Neural progenitor cell (in vitro differentiated cells): ENCODE data around the gene NDST1. TPM values are rescaled to one million over a fixed set of nuclear protein-coding genes. Genes with fewer than 3 reads are reported as not detected.
A peak's percentile ranks its signal among the peaks of the same experiment; 100 is the strongest.

Source experiments
- DNase-seq: peaks from one replicate; pipeline ENCODE4 v3.0.0-alpha.2; 2016; ENCODE audit warnings: low spot score
- H2AFZ ChIP-seq: fragments of 200-600 bp; sonication (generic); replicated peaks from 2 replicates; pipeline ENCODE4 v1.6.1; 2016; ENCODE audit warnings: antibody characterized with exemption
- H3F3A ChIP-seq: fragments of 200-600 bp; sonication (generic); 2 replicates; pipeline ENCODE4 v1.6.1; 2016; ENCODE audit warnings: antibody characterized with exemption, low read depth
- H3K27ac ChIP-seq: fragments of 200-600 bp; sonication (generic); 2 replicates; pipeline ENCODE4 v1.5.1; 2016; ENCODE audit warnings: mild to moderate bottlenecking
- H3K27me3 ChIP-seq: fragments of 200-600 bp; sonication (generic); 2 replicates; pipeline ENCODE4 v1.6.1; 2016; ENCODE audit warnings: mild to moderate bottlenecking, moderate library complexity
- H3K36me3 ChIP-seq: fragments of 200-600 bp; sonication (generic); 2 replicates; pipeline ENCODE4 v1.5.1; 2016
- H3K4me1 ChIP-seq: fragments of 200-600 bp; sonication (generic); 2 replicates; pipeline ENCODE4 v1.6.1; 2016; ENCODE audit warnings: mixed run types
- H3K4me2 ChIP-seq: fragments of 200-600 bp; sonication (generic); 2 replicates; pipeline ENCODE4 v1.6.1; 2016
- H3K4me3 ChIP-seq: fragments of 200-600 bp; sonication (generic); 2 replicates; pipeline ENCODE4 v1.5.1; 2016
- H3K79me2 ChIP-seq: fragments of 200-600 bp; sonication (generic); 2 replicates; pipeline ENCODE4 v1.6.1; 2016; ENCODE audit warnings: low read depth
- H3K9ac ChIP-seq: fragments of 200-600 bp; sonication (generic); 2 replicates; pipeline ENCODE4 v1.6.1; 2016
- H3K9me3 ChIP-seq: fragments of 200-600 bp; sonication (generic); 2 replicates; pipeline ENCODE4 v1.5.1; 2016; ENCODE audit warnings: low read depth
- H4K20me1 ChIP-seq: fragments of 200-600 bp; sonication (generic); 2 replicates; pipeline ENCODE4 v1.6.1; 2016; ENCODE audit warnings: low read depth
- H3K27ac Mint-ChIP-seq: 3 replicates; pipeline ENCODE4 v1.8.0; 2021; ENCODE audit warnings: mixed read lengths
- H3K27me3 Mint-ChIP-seq: 2 replicates; pipeline ENCODE4 v1.8.0; 2022; ENCODE audit warnings: low read depth, mild to moderate bottlenecking, inconsistent platforms, moderate library complexity, mixed read lengths; ENCODE audit not compliant: insufficient read depth
- H3K36me3 Mint-ChIP-seq: 3 replicates; pipeline ENCODE4 v1.8.0; 2021; ENCODE audit warnings: mixed read lengths
- H3K4me1 Mint-ChIP-seq: 3 replicates; pipeline ENCODE4 v1.8.0; 2021; ENCODE audit warnings: mixed read lengths
- H3K4me3 Mint-ChIP-seq: 3 replicates; pipeline ENCODE4 v1.8.0; 2021; ENCODE audit warnings: mild to moderate bottlenecking, moderate library complexity, mixed read lengths
- H3K9me3 Mint-ChIP-seq: 3 replicates; pipeline ENCODE4 v1.8.0; 2020; ENCODE audit warnings: mixed read lengths
- EZH2 ChIP-seq: fragments of 200-600 bp; sonication (generic); IDR thresholded peaks from 2 replicates; pipeline ENCODE4 v1.6.1; 2017; ENCODE audit warnings: antibody characterized with exemption, mild to moderate bottlenecking, moderate library complexity
- EZH2phosphoT487 ChIP-seq: fragments of 200-600 bp; sonication (generic); IDR thresholded peaks from 2 replicates; pipeline ENCODE4 v1.6.1; 2017; ENCODE audit warnings: antibody characterized with exemption
- total RNA-seq: library from RNA; depleted of rRNA; stranded (reverse); fragments of >200 nt; gene quantifications from 2 replicates; pipeline ENCODE4 v1.2.3, GENCODE V29; 2015; ENCODE audit warnings: low replicate concordance
- TF ChIP-seq, protein P1 (sequence below): fragments of 200-600 bp; sonication (generic); IDR thresholded peaks from 2 replicates; pipeline ENCODE4 v1.5.1; 2017; ENCODE audit warnings: antibody characterized with exemption, mild to moderate bottlenecking

NDST1 gene
- total RNA-seq: 22.9 and 45.6 TPM in 2 replicates

DNA sequence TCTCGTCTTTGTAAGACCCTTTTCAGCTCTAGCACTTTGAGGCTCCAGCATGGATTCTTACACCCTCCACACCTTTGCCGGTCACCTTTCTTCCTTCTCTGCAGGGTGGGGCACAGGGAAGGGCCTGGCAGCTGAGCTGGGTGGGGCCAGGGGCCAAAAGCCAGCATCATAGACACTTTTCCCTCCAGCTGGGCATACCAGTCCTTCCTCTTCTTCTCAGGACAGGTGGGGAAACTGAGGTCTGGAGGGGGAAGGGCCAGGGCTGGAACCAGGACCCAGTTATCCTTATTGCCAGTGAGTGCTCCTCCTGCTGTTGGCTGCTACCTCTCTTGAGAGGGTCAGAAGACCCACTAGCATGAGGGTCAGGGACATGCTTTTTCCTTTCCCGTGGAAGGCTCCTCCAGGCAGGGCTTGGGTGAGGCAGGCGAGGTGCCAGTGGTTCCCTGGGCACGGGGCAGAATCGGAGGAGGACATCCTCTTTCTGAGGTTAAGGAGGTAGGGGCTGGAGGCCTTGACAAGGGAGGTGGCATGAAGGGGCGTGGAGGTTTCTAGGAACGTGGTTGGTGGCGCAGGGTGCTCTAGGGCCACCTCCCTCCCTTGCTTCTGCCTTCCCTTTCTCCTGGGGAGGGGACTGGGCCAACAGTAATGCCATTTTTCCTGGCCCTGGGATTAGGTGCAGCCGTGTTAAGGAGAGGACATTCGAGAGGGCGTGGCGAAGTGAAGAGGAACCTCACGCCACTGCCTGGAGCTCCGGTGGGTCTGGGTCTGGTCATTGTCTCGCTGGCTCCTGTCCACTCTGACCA lies at the start of gene NDST1:
Gene NDST1, plus strand, starts transcription at position 658 of the 803 bp plus-strand sequence. CDS start 13,124 bp downstream, outside the sequence.
- Histone ChIP-seq H3K4me1 (peaks cover 53% of the 10 kb centered on the region), H2AFZ (no peak within 1 kb of the TSS), H4K20me1 (peaks cover 70% of the 10 kb centered on the region), H3K79me2 (peaks cover 99% of the 10 kb centered on the region), H3K4me3 (no peak within 1 kb of the TSS), H3K36me3 (no peaks in the 10 kb centered on the region), H3K4me2 (peak within 1 kb of the TSS; percentile 19), H3F3A (peaks cover 38% of the 10 kb centered on the region), H3K9me3 (no peaks in the 10 kb centered on the region), H3K9ac (no peak within 1 kb of the TSS), H3K27me3 (no peaks in the 10 kb centered on the region), H3K27ac (peak within 1 kb of the TSS; percentile 56)
- Mint-ChIP-seq H3K27ac (peak within 1 kb of the TSS; percentile 90), H3K9me3 (no peaks in the 10 kb centered on the region), H3K4me3 (no peak within 1 kb of the TSS), H3K36me3 (peaks cover 3% of the 10 kb centered on the region), H3K27me3 (peaks cover 7% of the 10 kb centered on the region), H3K4me1 (peaks cover 56% of the 10 kb centered on the region)
- DNase-seq: no peak
- TF ChIP-seq EZH2phosphoT487 (no peak), EZH2 (no peak)
- TF ChIP-seq, protein P1, sequence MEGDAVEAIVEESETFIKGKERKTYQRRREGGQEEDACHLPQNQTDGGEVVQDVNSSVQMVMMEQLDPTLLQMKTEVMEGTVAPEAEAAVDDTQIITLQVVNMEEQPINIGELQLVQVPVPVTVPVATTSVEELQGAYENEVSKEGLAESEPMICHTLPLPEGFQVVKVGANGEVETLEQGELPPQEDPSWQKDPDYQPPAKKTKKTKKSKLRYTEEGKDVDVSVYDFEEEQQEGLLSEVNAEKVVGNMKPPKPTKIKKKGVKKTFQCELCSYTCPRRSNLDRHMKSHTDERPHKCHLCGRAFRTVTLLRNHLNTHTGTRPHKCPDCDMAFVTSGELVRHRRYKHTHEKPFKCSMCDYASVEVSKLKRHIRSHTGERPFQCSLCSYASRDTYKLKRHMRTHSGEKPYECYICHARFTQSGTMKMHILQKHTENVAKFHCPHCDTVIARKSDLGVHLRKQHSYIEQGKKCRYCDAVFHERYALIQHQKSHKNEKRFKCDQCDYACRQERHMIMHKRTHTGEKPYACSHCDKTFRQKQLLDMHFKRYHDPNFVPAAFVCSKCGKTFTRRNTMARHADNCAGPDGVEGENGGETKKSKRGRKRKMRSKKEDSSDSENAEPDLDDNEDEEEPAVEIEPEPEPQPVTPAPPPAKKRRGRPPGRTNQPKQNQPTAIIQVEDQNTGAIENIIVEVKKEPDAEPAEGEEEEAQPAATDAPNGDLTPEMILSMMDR: no peak

DNA sequence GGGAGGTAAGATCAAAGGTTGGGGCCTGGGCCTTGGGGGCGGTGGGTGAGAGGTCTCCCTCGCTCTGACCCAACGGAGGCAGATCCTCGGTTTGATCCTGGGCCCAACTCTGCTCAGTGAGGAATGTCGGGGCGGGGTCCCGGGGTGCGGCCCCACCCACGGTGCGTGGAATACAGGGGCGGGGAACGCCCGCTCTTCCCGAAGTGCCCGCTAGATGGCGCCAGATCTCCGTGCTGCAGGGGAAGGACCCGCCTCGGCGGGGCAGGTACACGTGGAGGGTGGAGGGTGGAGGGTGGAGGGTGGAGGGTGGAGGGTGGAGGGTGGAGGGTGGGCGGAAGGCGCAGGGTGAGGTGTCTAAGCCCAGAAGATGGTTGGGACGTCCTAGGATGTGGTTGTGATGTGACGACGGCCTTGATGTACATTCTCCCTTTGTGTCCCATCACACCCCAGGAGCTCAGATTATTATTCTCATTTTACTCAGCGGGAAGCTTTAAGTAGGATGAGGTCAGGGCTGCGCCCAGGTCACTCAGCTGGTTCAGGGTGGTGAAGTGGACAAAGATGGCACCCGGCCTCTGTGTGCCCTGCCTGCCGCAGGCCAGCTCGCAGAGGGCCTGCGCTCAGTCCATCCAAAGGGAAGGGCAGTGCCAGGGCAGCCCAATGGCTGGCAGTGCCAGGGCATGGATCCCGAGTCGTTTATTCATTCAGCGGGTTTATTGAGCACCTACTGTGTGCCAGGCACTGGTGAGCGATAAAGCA lies 49.0 kb upstream of the NDST1 start:
- Histone ChIP-seq H3K27me3 (no peaks in the 10 kb centered on the region), H3K4me2 (peak overlapping the region; percentile 71), H3K4me1 (peaks cover 13% of the 10 kb centered on the region), H3K79me2 (no peaks in the 10 kb centered on the region), H2AFZ (no peak overlapping the region), H3K9ac (no peak overlapping the region), H4K20me1 (no peaks in the 10 kb centered on the region), H3F3A (peaks cover 22% of the 10 kb centered on the region), H3K27ac (no peak overlapping the region), H3K4me3 (peak overlapping the region; percentile 39), H3K9me3 (no peaks in the 10 kb centered on the region), H3K36me3 (no peaks in the 10 kb centered on the region)
- Mint-ChIP-seq H3K9me3 (no peaks in the 10 kb centered on the region), H3K27ac (no peak overlapping the region), H3K4me3 (peak overlapping the region; percentile 30), H3K27me3 (peaks cover 8% of the 10 kb centered on the region), H3K36me3 (no peaks in the 10 kb centered on the region), H3K4me1 (peaks cover 15% of the 10 kb centered on the region)
- DNase-seq: peak; percentile 79
- no peak for TF ChIP-seq EZH2
- TF ChIP-seq, protein P1: peak; percentile 89

DNA sequence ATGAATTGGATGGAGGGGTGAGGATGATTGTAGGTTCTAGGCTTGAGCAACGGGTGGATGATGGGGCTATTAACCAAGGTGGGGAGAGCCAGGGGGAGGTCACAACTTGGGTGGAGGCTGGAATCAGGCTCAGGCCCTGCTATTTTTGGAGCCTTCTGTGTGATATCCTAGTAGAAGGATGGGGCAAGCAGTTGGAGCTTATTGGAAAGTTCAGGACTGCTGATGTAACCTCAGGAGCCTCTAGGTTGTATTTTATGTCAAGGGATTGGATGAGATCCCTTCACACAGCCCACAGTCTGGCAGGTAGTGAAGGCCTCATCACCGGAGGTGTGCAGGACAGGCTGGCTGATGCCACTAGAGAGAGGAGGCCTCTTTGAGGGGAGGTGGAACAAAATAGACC lies 47.1 kb upstream of the NDST1 start:
- Histone ChIP-seq H4K20me1 (no peaks in the 10 kb centered on the region), H3K27ac (no peak overlapping the region), H2AFZ (peak overlapping the region; percentile 79), H3K27me3 (no peaks in the 10 kb centered on the region), H3K36me3 (no peaks in the 10 kb centered on the region), H3K9me3 (no peaks in the 10 kb centered on the region), H3K79me2 (no peaks in the 10 kb centered on the region), H3F3A (peaks cover 30% of the 10 kb centered on the region), H3K4me2 (peak overlapping the region; percentile 51), H3K4me3 (no peak overlapping the region), H3K9ac (no peak overlapping the region), H3K4me1 (peaks cover 18% of the 10 kb centered on the region)
- H3K9me3 Mint-ChIP-seq: no peaks in the 10 kb centered on the region
- peaks cover 15% of the 10 kb centered on the region for H3K4me1 Mint-ChIP-seq
- TF ChIP-seq EZH2phosphoT487: no peak
- TF ChIP-seq, protein P1: no peak
- DNase-seq: no peak
- H3K27me3 Mint-ChIP-seq: peaks cover 12% of the 10 kb centered on the region
- no peaks in the 10 kb centered on the region for H3K36me3 Mint-ChIP-seq
- H3K27ac Mint-ChIP-seq: no peak overlapping the region
- no peak overlapping the region for H3K4me3 Mint-ChIP-seq
